ENCODE measurements around the gene ODAM. TPM values are rescaled to one million over a fixed set of nuclear protein-coding genes. Genes with fewer than 3 reads are reported as not detected.
"Not testable (repeated sequence)": the region's sequence is repeated elsewhere in the genome, so short reads cannot be mapped to it uniquely, and the experiment has no call there.

Gene ODAM
- total RNA-seq, 1 donor from 2014 or later, result not detected

GRCh38 chr4:70221389-70221788, 25.9 kb downstream of the ODAM start:
- DNase-seq (ENCODE audit: low read depth in 2 of 2), result not testable (repeated sequence)

DNA sequence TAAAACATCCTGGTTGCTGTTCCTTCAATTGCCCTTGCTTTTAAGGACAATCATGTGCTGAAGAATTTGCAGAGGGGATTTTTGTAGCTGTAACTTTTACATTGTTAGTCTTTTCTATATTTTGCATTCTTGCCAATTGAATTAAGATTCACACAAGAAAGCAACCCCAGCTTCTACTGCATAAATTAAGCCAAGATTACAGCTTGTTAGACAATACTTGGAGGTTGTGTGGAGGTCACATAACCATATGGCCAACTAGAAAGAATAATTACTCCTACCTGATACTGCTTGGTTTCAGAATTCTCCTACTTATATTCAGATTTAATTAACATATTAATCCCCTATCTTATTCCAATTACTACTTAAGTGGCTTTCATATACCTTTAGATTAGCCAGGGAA, 26.3 kb downstream of the ODAM start:
- not testable (repeated sequence) for DNase-seq (ENCODE audit: low read depth in 2 of 2)

- DNase-seq (ENCODE audit: low read depth in 2 of 2), result no peak
Measured at GRCh38 chr4:70225824-70226223, 30.3 kb downstream of the ODAM start, which contains the start of gene FDCSP. TSS of gene FDCSP (plus strand) at chr4:70226124. CDS start at chr4:70231195, 5,071 bp downstream.

DNA sequence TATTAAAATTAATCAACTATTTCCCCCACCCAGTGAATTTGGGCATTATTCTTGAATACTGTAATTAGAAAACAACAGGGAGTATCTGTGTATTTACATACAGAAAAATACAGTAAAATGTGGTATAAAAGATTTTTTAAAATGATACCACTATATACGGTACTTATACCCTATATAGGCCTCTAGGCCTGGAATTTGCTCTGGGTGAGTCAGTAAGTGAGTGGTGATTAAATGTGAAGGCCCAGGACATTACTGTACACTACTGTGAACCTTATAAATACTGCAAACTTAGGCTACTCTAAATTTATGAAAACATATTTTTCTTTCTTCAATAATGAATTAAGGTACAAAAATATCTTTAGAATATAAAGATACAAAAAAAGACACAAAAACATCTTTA, 40.6 kb downstream of the ODAM start:
- DNase-seq (ENCODE audit: low read depth in 2 of 2), result no peak

GRCh38 chr4:70239131-70239883, 43.8 kb downstream of the ODAM start:
- no peak for DNase-seq (ENCODE audit: low read depth in 2 of 2)

- no peak for DNase-seq (ENCODE audit: low read depth in 2 of 2)
Measured at GRCh38 chr4:70239884-70240591, 44.5 kb downstream of the ODAM start.

DNA sequence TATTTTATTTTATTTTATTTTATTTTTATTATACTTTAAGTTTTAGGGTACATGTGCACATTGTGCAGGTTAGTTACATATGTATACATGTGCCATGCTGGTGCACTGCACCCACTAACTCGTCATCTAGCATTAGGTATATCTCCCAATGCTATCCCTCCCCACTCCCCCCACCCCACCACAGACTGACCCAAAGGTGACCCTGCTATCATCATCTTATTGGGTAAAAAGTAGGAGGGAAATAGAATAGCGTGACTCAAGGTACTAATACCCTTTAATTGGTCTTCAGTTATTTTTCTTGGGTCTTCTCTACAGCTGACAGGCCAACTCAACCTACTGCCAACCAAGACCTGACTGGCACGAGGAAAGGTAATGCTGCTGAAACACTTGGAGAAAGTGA, 46.8 kb downstream of the ODAM start, which contains the start of gene CSN3:
TSS of gene CSN3 (plus strand) at position 301 of the 400 bp plus-strand sequence. CDS start 2,223 bp downstream, outside the sequence.
- DNase-seq (ENCODE audit: low read depth in 2 of 2), result not testable (repeated sequence)

- DNase-seq (ENCODE audit: low read depth in 2 of 2), result no peak
Measured at GRCh38 chr4:70243091-70243490, 47.6 kb downstream of the ODAM start.

- DNase-seq (ENCODE audit: low read depth in 2 of 2), result no peak
Measured at GRCh38 chr4:70251250-70251944, 55.9 kb downstream of the ODAM start.

GRCh38 chr4:70251945-70252277, 56.4 kb downstream of the ODAM start:
- DNase-seq (ENCODE audit: low read depth in 2 of 2), result no peak

Other genes with a start within 250 kb of the ODAM start
- not detected in 2 replicates for gene CSN2, start 230.0 kb upstream of the ODAM start, total RNA-seq
- gene STATH, start 199.8 kb upstream of the ODAM start, total RNA-seq, result not detected in 2 replicates
- gene HTN3, start 167.3 kb upstream of the ODAM start, total RNA-seq, result not detected in 2 replicates
- gene HTN1, start 145.3 kb upstream of the ODAM start, total RNA-seq, result 0.26 TPM in 1 of 2 replicates, not detected in the other
- not detected in 2 replicates for gene PRR27, start 41.5 kb upstream of the ODAM start, total RNA-seq
- not detected in 2 replicates for gene FDCSP, start 30.4 kb downstream of the ODAM start, total RNA-seq
- not detected in 2 replicates for gene CSN3, start 46.9 kb downstream of the ODAM start, total RNA-seq
- gene CABS1, start 139.3 kb downstream of the ODAM start, total RNA-seq, result not detected in 2 replicates
- gene SMR3A, start 165.0 kb downstream of the ODAM start, total RNA-seq, result not detected in 2 replicates
- not detected in 2 replicates for gene SMR3B, start 187.4 kb downstream of the ODAM start, total RNA-seq
- gene OPRPN, start 202.2 kb downstream of the ODAM start, total RNA-seq, result not detected in 2 replicates

Measured in dermis microvascular lymphatic vessel endothelial cell (primary cell).